Stimulated activated CD8-positive, alpha-beta memory T cell treated with anti-CD3 and anti-CD28 coated beads, Interleukin-12 subunit alpha, Interleukin-12 subunit beta, amount 100 ng/mL, for 24 hours (primary cell): ENCODE data around the gene PRPSAP1.
"Not testable (repeated sequence)": the region's sequence is repeated elsewhere in the genome, so short reads cannot be mapped to it uniquely, and the experiment has no call there.

Experiments
- DNase-seq: peaks from one replicate; pipeline ENCODE4 v3.0.0-alpha.2; 2020; ENCODE audit errors: extremely low read depth

Gene PRPSAP1

GRCh38 chr17:76277300-76278267 lies 76.1 kb downstream of the PRPSAP1 start:
- DNase-seq, result no peak

GRCh38 chr17:76276461-76277299 lies 77.0 kb downstream of the PRPSAP1 start:
- DNase-seq, result no peak

- DNase-seq, result no peak
Observed at GRCh38 chr17:76276069-76276431, 77.7 kb downstream of the PRPSAP1 start.

- DNase-seq, result no peak
Observed at GRCh38 chr17:76275382-76276068, 78.2 kb downstream of the PRPSAP1 start.

- DNase-seq, result no peak
Observed at GRCh38 chr17:76274112-76274956, 79.4 kb downstream of the PRPSAP1 start.

GRCh38 chr17:76273445-76274111 lies 80.1 kb downstream of the PRPSAP1 start:
- DNase-seq, result no peak

GRCh38 chr17:76272541-76273444 lies 80.9 kb downstream of the PRPSAP1 start:
- no peak for DNase-seq

GRCh38 chr17:76271669-76272540 lies 81.8 kb downstream of the PRPSAP1 start:
- peak; percentile 82 for DNase-seq

GRCh38 chr17:76270770-76271668 lies 82.7 kb downstream of the PRPSAP1 start:
- DNase-seq, result no peak

- no peak for DNase-seq
Observed at GRCh38 chr17:76270127-76270592, 83.6 kb downstream of the PRPSAP1 start.

GRCh38 chr17:76268991-76269981 lies 84.4 kb downstream of the PRPSAP1 start:
- DNase-seq, result no peak

- DNase-seq, result no peak
Observed at GRCh38 chr17:76268015-76268749, 85.5 kb downstream of the PRPSAP1 start.

GRCh38 chr17:76267581-76268001 lies 86.1 kb downstream of the PRPSAP1 start:
- not testable (repeated sequence) for DNase-seq

GRCh38 chr17:76267051-76267576 lies 86.6 kb downstream of the PRPSAP1 start:
- no peak for DNase-seq
